NCI-H446 (cell line): ENCODE data around the gene GOSR2.
"Not testable (repeated sequence)": the region's sequence is repeated elsewhere in the genome, so short reads cannot be mapped to it uniquely, and the experiment has no call there.

Experiments
- DNase-seq, 2 experiments: peaks; one replicate each; lab custom pipeline; 2025; lab: John Stamatoyannopoulos, UW

Gene GOSR2

DNA sequence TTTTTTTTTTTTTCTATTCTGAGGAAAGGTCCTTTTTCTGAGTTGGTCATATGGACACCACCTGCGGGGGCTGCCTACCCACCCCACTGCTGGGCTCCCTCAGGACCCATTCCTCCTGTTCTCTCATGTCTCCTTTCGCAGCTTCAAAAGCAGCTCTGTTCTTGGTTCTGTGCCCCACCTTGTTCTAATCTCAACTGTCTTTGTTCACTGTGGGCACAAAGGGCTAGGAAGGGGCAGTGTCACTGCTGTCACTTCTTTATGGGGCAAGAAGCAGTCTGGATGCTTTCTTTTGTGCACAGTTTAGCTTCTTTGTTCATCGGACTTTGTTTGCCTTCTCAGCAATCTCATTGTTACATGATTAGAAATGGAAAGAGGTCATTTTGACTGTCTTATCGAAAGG lies 7.1 kb downstream of the GOSR2 start:
- DNase-seq: no peak

DNA sequence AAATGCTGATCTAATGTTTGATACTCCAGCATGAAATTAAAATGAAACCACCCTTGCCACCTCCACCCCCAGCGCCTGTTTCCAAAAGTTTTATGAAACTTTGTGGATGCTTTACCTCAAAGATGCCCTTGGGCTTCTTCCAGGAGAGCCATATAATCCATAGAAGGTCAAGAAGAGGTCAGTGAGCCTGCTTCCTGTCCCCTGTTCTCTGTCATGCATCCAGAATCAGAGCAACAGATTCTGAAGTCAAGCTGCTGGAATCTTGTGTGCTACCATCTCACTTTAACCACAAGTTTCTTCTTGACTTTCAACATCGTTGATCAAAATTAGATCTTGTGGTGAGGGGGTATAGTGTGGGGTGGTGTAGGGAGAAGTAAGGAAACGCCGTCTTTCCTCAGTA lies 8.6 kb downstream of the GOSR2 start:
- DNase-seq: no peak

DNA sequence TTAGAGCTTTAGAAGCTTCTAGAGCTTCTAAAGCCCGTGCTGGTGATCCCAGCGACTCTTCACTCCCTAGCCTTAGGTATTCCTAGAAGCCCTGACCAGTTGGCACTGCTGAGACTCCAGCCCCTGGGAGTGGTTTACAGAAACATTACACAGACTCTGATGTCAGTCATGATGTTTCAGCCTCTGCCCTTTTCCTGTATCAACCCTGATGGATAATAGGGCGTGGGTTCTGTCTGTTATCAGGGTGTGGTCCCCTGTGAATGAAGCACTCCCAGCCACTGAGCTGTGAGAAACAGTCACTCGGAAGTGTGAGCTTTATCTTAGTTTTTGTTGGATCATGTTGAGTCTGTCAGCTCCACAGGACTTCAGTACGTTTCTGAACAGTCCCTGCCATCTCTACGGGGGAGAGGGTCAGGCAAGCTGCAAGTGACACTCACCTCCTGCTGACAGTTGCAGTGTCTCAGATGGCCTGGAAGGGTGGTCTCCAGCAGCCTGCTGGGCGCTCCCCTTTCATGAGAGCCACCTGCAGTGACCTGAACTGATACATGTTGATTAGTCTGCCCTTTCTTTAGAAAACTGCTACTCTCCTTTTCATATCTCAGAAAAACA lies 12.8 kb downstream of the GOSR2 start:
- no peak for DNase-seq

DNA sequence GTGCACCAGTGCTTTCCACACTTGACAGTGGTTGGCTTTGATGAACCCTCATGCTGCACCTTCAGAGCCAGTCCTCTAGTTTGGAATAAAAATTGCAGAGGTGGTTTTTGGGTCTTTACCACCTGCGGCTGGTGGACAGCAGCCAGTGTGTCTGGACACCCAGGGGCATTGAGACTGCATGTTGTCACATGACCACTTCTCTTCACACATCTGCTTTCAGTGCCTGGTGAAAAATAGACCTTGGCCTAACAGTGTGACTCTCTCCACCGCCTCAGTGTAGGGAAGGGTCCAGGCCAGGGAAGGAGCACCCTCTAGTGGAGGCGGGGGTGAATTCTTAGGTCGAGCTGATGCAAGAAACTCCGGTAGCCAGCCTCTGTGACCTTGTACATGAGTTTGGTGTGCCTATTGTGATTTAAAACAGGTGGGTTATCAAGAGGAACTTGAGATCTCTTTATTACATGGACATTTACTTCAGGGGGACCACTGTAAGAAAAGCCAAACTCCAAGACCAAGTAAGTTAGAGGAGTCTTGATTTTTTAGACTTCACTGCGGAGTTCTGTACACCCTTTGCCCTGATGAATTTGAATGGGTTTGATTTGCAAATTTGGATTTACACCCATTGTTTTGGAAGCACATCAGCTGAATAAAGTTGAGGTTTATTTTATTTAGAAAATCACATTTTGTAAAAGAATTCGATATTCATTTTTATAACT lies 17.9 kb downstream of the GOSR2 start:
- DNase-seq: peak; percentile 49 to 72

DNA sequence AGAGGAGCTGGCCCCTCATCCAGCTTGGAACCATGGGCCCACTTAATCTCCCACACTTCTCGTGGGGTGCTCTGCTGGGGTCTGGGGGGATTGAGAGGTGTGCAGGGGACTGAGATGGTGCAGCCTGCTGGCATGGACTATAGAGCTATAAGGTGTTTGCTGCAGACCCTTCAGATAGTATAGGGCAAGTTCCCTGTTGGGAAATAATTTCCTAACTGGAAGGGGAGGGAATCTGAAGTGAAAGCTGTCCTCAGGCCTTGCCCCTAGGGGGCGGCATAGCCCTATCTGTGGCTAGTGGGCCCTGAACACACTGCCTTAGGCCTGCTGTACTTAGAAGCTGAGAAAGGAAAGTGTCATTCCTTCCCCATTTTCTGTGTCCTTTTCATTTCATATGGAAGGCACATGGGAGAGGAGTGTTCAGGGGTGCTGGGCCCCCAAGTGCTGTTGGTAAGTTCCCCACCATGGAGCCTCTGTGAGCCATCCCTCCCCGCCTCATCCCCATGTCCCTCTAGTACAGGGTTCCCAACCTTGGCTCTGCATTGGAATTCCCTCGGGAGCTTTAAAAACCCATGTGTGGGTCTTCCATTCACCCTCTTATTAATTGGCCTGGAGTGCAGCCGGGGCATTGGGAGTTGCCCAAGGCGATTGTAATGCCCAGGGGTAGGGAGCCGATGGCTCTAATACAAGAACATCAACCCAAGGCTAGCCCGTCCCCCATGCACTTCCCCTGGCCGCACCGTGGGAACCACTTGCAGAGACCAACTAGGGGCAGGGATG lies 19.7 kb downstream of the GOSR2 start:
- DNase-seq: peak; percentile 62 to 82

DNA sequence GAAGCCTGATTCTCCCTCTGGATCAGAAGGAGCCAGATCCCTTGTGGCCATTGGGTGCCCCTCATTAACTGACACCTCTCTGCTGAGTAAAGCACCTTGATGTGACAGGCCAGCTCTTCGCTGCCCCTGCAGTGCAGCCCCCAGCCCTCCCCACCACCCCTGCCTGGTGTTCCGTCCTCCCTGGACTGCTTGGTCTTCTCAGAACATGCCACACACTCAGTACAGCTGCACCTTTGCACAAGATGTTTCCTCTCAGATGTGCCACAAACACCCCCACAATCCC lies 20.2 kb downstream of the GOSR2 start:
- no peak for DNase-seq

DNA sequence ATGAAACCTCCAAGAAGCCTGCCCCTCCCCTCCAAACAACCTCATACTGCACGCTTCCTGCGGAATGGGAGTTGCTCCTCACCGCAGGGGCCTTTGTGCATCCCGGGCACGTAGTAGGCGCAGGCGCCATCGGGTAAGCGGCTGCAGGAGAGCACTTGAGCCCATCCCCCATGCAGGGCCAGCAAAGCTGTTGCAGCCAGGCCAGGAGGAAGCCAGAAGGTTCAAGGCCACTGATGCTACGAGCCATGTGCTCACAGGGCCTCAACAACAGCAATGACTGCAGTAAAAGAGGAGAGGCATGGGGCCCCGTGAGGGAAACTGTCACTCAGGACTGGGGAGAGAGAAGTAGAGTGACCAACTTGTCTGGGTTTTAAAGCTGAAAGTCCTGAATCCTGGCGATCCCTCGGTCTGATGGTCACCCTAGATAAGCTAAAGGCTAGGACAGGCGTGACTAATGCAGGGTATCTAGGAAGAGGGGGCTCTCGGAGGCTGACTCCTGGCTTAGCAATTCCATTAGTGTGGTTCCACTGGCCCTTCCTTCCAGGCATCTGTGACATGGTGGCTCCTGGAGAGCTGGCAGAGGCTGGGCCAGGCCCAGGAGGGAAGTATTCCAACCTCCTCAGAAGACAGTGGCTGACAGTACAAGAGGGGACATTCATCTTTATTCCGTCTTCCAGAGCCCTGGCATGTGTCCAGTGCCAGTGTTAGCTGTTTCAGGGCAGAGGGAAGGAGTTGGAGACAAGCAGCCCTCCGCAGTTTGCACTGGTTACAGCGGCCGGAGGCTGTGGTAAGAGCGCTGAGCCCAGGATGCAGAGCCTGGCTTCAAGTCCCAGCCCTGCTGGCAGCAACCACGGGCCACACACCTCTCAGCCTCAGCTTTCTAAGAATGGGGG lies 20.8 kb downstream of the GOSR2 start:
- DNase-seq: peak in 1 of 2 experiments; percentile 24

DNA sequence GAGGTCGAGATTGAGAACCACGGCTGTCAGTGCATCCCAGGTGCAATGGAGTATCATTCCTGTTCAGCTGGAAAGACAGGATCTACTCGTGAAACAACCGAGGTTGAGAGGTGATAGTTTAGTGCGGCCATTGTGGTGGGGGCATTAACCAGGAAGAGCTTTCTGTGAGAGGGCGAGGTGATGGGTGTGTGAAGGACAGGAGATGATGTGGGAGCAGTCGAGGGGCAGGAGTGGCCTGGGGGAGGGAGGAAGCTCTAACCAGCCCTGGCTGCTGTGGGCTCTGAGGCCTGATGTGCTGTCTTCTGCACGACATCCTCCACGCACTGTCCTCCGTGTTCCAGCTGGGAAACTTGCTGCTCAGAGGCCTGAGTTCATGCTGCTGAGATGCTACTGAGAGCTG lies 22.0 kb downstream of the GOSR2 start:
- no peak for DNase-seq

DNA sequence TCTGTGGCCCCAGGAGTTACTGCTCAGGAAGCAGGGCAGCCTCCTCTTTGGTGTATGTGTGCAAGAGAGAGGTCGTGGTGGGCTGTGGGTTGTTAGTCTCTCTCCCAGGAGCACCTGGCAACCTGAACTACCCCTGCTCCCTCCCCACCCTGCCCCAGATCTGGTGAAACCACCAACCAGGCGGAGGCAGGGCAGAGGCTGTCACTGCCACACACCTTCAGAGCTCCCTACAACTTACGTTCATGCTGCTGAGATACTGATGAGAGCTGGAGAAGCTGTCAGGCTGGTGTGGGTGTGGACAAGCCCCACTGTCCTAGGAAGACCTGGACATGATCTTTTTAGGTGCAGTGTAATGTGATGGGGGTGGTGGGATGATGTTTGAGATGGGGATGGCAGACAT lies 24.3 kb downstream of the GOSR2 start:
- DNase-seq: no peak

DNA sequence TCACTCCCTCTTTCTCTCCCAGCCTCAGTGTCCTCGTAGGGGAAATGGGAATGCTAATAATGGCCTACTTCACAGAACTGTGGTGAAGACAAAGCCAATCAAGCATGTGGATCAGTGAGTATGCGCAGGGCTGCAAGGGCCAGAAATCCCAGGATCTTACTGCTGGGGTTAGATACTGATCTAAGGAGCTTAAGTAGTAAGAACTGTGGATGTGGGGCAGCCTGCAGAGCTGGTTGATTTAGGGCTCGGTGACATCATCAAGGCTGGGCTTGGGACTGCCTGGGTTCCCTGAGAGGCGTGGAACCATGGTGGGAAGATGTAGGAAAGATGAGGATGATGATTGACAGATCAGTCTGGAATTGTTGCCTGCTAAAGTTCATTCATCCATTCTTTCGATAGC lies 25.6 kb downstream of the GOSR2 start:
- DNase-seq: no peak

DNA sequence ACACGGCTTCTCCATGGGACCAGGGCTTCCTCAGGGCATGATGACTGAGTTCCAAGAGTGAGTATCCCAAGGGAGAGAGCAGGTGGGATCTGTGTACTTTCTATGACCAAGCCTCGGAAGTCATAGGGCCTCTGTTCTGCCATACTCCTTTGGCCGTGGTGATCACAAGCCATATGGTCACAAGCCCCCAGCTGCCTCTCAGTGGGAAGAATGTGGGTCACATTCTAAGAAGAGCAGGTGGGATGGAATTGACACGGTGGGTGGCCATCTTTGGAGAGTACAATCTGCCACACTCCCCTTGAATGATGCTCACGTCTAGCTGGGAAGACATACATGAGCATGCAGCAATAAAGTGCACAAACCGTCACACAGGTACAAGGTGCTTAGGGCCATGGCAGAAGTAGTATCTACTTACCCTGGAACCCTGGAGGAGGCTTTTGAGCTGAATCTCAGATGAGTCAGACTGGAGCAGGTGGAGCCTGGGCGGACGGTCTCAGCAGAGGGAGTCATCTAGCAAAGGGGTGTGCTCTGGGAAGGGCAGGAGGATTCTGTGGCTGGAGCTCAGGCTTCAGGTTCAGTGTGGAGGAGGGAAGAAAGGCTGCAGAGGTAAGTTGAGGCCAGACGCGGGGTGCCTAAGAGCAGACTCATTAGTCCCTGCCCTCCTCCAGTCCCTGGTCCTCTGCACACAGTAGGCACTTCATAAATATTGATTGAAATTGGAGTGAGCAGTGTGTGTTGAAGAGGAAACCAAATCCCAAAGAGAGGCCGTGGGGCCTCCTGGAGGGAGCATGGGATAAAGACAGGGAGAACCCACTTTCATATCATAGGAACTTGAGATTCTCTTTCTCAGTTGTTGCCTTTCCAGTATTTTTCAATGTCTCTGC lies 26.6 kb downstream of the GOSR2 start:
- no peak for DNase-seq

DNA sequence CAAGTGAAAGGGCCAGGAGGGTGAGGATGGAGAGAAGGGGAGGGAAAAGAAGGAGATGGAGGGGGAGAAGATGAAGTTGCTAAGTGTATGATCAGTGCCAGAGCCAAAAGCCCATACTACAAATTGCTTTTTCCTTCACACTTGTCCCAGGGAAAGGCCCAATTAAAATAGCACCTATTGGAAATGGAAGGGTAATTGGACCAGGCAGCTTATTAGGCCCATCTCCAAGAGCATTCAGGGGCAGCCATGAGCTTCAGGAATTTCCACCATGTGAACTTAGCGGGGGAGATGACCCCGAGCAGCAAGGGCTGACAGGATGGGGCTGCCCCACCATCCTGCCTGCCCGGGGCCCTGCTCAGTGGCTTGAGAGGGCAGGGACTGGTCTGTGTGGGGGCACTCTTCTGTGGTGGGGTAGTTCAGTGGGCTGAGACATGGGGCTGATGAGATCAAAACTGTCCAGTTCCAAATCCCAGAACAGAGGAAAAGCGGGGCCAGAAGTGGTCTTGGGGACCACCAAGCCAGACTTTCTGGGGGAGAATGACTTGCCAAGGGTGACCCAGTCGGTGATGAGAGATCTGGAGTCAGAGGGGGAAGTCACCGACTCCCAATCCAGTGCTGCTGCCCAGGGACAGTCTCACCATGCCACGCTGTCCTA lies 27.5 kb downstream of the GOSR2 start:
- DNase-seq: no peak

DNA sequence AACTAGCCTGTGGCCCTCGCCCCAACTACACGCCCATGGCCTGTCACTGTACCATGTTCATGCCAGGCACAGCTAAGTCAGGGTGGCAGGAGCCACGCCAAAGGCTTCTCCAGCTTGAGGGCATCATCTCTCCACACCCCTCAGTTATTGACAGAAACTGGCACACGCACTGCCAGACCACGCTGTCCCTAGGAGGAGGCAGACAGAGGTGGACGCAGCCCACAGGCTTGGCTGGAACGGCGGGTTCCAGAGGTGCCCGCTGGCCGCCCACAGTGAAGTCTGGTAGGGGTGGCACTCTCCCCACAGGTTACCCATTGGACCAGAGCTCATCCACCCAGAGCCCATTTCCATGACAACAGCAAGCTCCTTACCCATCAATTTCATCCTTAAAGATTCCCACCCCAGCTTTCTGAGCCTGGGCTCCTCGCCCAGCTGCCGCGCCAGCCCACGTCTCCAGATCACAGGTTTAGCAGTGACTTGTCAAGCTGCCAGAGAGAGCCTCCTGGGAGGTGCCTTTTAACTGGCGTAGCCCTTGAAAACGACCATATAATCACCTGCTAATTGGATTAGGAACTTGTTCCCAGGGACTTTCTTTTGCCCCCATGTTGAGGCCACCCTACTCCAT lies 28.1 kb downstream of the GOSR2 start:
- DNase-seq: peak in 1 of 2 experiments; percentile 30

DNA sequence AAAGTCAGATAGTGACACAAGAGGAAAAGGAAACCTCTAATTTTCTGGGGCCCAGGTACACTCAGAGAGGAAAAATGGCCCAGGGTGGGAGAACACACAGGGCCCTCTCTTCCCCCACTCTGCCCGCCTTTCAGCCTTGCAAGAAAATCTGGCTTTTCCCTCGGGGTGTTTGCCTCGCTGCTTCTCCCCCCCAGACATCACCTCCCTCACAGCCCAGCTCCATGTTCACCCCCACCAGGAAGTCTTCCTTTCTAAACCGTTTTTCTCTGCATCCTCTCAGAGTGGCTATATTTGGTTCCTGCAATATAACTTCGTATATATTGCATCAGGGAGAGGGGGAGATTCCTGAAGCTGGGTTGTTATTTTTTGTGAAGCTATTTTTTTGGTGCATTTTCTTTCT lies 28.7 kb downstream of the GOSR2 start:
- no peak for DNase-seq

DNA sequence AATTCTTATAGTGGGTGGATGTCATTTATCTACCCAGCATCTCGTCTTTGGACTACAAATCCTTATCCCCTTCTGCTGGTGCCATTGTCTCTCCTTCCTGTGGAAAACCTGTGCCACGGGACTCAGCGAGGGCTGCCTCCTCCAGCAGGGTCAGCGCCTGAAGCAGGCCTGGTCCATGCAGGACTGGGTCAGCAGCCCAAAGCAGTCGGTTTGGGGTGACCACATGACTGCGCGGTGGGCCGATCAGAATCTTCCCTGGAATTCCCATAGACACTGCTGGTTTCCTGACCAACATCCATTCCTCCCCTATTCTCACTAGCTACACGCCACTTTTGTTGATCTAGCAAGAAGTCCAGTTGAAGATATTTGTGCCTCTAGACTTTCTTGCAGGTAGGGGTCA lies 29.2 kb downstream of the GOSR2 start:
- DNase-seq: no peak

DNA sequence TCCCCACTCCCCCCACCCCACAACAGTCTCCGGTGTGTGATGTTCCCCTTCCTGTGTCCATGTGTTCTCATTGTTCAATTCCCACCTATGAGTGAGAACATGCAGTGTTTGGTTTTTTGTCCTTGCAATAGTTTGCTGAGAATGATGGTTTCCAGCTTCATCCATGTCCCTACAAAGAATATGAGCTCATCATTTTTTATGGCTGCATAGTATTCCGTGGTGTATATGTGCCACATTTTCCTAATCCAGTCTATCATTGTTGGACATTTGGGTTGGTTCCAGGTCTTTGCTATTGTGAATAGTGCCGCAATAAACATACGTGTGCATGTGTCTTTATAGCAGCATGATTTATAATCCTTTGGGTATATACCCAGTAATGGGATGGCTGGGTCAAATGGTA lies 30.2 kb downstream of the GOSR2 start:
- not testable (repeated sequence) for DNase-seq

DNA sequence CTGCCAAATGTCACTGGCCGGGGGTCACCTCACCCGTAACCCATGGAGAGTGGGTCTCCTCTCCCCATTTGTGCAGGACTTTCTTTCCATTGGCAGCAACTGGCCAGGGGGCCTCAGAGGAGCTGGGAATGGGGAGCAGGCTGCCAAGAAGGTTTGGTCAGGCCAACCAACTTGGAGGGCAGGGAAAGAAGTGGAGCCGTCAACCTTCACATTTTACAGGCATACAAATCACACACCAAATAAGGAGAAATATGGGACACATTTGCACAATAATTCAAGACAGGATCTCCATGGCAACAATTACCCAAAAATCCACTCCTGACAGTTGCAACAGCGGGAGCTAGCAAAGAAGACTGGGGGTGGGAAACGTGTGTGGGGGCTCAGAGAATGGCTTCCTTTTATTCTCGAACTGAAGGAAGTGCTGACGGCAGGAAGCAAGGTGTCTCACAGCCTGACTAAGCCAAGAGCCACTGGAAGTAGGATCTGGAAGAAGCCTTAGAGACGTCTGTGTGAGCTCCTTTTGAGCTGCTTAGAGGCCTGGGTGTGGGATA lies 35.2 kb downstream of the GOSR2 start:
- DNase-seq: no peak

DNA sequence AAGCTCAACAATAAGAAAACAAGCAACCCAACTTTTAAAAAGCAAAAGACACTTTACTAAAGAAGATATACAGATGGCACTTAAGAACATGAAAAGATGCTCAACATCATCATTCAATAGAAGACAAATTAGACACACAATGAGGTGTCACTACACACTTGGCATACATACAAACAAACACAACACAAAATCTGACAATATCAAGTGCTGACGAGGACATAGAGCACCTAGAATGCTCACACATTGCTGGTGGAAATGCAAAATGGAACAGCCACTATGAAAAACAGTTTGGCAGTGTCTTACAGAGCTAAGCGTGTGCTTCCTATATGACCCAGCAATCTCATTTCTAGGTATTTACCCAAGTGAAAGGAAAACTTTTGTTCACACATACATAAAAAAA lies 37.2 kb downstream of the GOSR2 start:
- DNase-seq: no peak

DNA sequence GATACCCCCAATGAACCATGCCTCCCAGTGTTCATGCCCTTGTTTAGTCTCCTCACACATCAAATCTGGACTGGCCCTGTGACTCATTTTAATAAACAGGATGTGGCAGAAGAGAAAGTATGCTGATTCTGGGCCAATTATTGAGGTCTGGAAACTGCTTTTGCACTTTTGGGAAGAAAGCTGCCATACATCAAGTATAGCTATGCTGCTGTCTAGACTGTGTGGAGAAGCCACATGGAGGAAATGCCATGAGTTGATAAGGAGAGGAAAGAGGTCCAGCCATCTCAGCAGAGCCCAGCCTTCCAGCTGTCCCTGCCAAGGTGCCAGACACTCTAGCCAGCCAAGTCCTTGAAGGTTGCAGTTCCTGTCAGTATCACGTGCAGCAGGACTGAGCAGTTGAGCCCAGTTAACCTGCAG lies 39.4 kb downstream of the GOSR2 start:
- DNase-seq: peak in 1 of 2 experiments; percentile 30

DNA sequence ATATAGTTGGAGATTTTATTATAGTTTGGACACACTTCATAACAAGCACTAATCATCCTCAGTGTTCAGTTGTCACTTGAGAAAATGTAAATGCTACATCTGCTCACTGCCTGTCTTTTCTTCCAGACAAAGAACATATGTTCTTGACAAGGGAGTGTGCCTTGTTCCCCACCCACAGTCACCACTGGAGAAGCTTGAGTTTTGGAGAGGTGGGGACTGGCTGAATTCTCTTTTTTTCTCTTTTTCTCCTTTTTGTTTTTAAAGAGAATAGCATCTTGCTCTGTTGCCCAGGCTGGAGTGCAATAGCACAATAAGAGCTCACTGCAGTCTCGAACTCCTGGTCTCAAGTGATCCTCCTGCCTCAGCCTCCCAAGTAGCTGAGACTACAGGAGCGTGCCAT lies 40.6 kb downstream of the GOSR2 start:
- no peak for DNase-seq
